ENCODE results near the gene PTPRM. TPM values are rescaled to one million over a fixed set of nuclear protein-coding genes. Genes with fewer than 3 reads are reported as not detected.

The PTPRM gene
- total RNA-seq, 1 experiment from 2014 or later, result 6.2 TPM

- H2BK20ac ChIP-seq (ENCODE audit: low read depth, low read length, poor library complexity, severe bottlenecking), result no peak overlapping the region
- H3K23ac ChIP-seq (ENCODE audit: insufficient read length, low read depth, low read length), result no peak overlapping the region
- Mint-ChIP-seq H3K4me1 (peaks cover 40 to 42% of the 10 kb centered on the region in 2 experiments), H3K4me3 (no peak overlapping the region), H3K36me3 (ENCODE audit: insufficient read depth in 1 of 3, low read depth in 3 of 3) (no peaks in the 10 kb centered on the region), H3K9me3 (no peaks in the 10 kb centered on the region; a peak in 1 of 5 replicates), H3K27ac (no peak overlapping the region), H3K27me3 (ENCODE audit: low read depth) (no peaks in the 10 kb centered on the region)
- H3K4ac ChIP-seq (ENCODE audit: low read depth, low read length), result no peak overlapping the region
- no peak overlapping the region for H3K9ac ChIP-seq (ENCODE audit: extremely low read depth, insufficient read length, low read length)
- no peaks in the 10 kb centered on the region for H4K20me1 ChIP-seq (ENCODE audit: control insufficient read depth, insufficient read depth, insufficient read length)
- no peak overlapping the region for H4K91ac ChIP-seq (ENCODE audit: insufficient read length, low read depth, low read length)
- no peak overlapping the region for H2BK120ac ChIP-seq (ENCODE audit: low read depth, low read length, poor library complexity, severe bottlenecking)
- H3K9me3 ChIP-seq (ENCODE audit: control insufficient read depth, low read depth, low read length), result no peaks in the 10 kb centered on the region
- H3K4me2 ChIP-seq (ENCODE audit: insufficient read depth, insufficient read length, low read length), result no peak overlapping the region
- no peak for TF ChIP-seq CTCF (conservative IDR thresholded peaks at IDR 0.05)
- H3K79me2 ChIP-seq (ENCODE audit: insufficient read depth, low read length), result no peaks in the 10 kb centered on the region
- no CpG with 5 or more reads among the region's 1 CpG for WGBS (ENCODE audit: extremely low coverage, insufficient read length, low lambda C conversion rate)
- H3K27ac ChIP-seq (ENCODE audit: insufficient read length, low read depth, low read length), result no peak overlapping the region
- no peak overlapping the region for H3T11ph ChIP-seq (ENCODE audit: low read length)
- H4K8ac ChIP-seq (replicated peaks; ENCODE audit: insufficient read length, low read depth, low read length), result no peak overlapping the region
- H2BK12ac ChIP-seq (ENCODE audit: insufficient read length, low read depth, low read length), result no peak overlapping the region
- no peak overlapping the region for H2AK5ac ChIP-seq (ENCODE audit: insufficient read length, low read length)
- no peaks in the 10 kb centered on the region for H3K79me1 ChIP-seq (ENCODE audit: insufficient read depth, low read depth, low read length, poor library complexity, severe bottlenecking)
- no peak overlapping the region for H2BK15ac ChIP-seq (ENCODE audit: low read depth, low read length)
- no peak for DNase-seq
- no peaks in the 10 kb centered on the region for H3K23me2 ChIP-seq (ENCODE audit: insufficient read length, low read depth, low read length, poor library complexity, severe bottlenecking)
- no peak overlapping the region for H3K18ac ChIP-seq (ENCODE audit: insufficient read length, low read depth, low read length)
- no peak overlapping the region for H3K14ac ChIP-seq (ENCODE audit: insufficient read depth, low read length)
- H4K5ac ChIP-seq (ENCODE audit: insufficient read length, low read depth, low read length), result no peak overlapping the region
- H3K4me1 ChIP-seq (ENCODE audit: insufficient read depth, low read length), result peaks cover 6% of the 10 kb centered on the region; the same call in 1 of the 2 replicates
- no peak overlapping the region for H2AFZ ChIP-seq (ENCODE audit: low read length)
- H3K56ac ChIP-seq (ENCODE audit: insufficient read length, low read depth, low read length), result no peak overlapping the region
- no peak overlapping the region for H2BK5ac ChIP-seq (ENCODE audit: insufficient read length, low read length)
- no peaks in the 10 kb centered on the region for H3K27me3 ChIP-seq (ENCODE audit: insufficient read depth, low read length)
Measured at GRCh38 chr18:7608174-7608550, 41.0 kb downstream of the PTPRM start.
